HepG2 (cell line): ENCODE measurements around the gene PLLP. TPM values are rescaled to one million over a fixed set of nuclear protein-coding genes. Genes with fewer than 3 reads are reported as not detected.

Source experiments
- ATAC-seq: fragments of 200-7000 bp; cut with Tn5 transposase; 3 replicates; pipeline ENCODE4 v1.9.1; 2020; ENCODE audit warnings: mild to moderate bottlenecking, moderate library complexity
- BruUV-seq: library from RNA; stranded (reverse); fragments of 400-500 nt; replicated peaks from 2 replicates; lab custom pipeline; 2021; lab: Mats Ljungman, UMichigan
- CTCF ChIA-PET: fragments of 300-600 bp; formaldehyde crosslinking; extraction: SDS; loops from one replicate; lab custom pipeline; 2021; ENCODE audit warnings: low total read pairs, inconsistent platforms, low intra/inter-chr PET ratio; lab: Yijun Ruan, JAX
- POLR2A ChIA-PET: fragments of 350-600 bp; sonication (Branson Sonifier 250); formaldehyde crosslinking; loops from one replicate; lab custom pipeline; 2020; ENCODE audit warnings: antibody characterized with exemption, inconsistent platforms; lab: Yijun Ruan, JAX
- DNase-seq: peaks from one replicate; pipeline ENCODE4 v3.0.0-alpha.2; 2015; ENCODE audit warnings: low spot score
- FAIRE-seq: peaks from 3 replicates; lab custom pipeline; 2011; peaks lifted over from hg19 to GRCh38; lab: Jason Lieb, UNC
- H2AFZ ChIP-seq: one replicate; pipeline ENCODE4 v1.6.1; 2011; ENCODE audit warnings: low read length, inconsistent platforms
- H3K27ac ChIP-seq: fragments of 300-600 bp; 3 replicates; pipeline ENCODE4 v1.8.0; 2011; ENCODE audit warnings: mixed run types, mild to moderate bottlenecking, mixed read lengths, low read length, inconsistent platforms; ENCODE audit not compliant: insufficient read depth; ENCODE audit errors: extremely low read length
- H3K27me3 ChIP-seq, 2 experiments: fragments of 200-600 bp in 1 of 2; 2 replicates in 1 of 2; 3 replicates in 1 of 2; pipeline versions ENCODE4 v1.6.0 to v1.8.0; 2011; ENCODE audit warnings: low read length in 2 of 2, mild to moderate bottlenecking in 2 of 2, moderate library complexity in 2 of 2, inconsistent platforms in 1 of 2; ENCODE audit not compliant: insufficient read depth in 2 of 2, control insufficient read depth in 1 of 2
- H3K36me3 ChIP-seq, 2 experiments: fragments of 200-600 bp in 1 of 2; replicated peaks in 1 of 2; 2 replicates in 1 of 2; 3 replicates in 1 of 2; pipeline versions ENCODE4 v1.5.1 to v1.8.0; 2011; ENCODE audit warnings: low read length in 2 of 2, inconsistent platforms in 1 of 2; ENCODE audit not compliant: insufficient read depth in 2 of 2, control insufficient read depth in 1 of 2
- H3K4me1 ChIP-seq: 2 replicates; pipeline ENCODE4 v1.5.1; 2012; ENCODE audit warnings: low read length, inconsistent platforms; ENCODE audit not compliant: insufficient read depth
- H3K4me2 ChIP-seq: 2 replicates; pipeline ENCODE4 v1.6.0; 2011; ENCODE audit warnings: low read depth, low read length, inconsistent platforms
- H3K4me3 ChIP-seq, 3 experiments: fragments of 200-600 bp in 1 of 3; sonication (generic), shearing (Covaris generic) in 1 of 3; replicated peaks in 1 of 3; 2 replicates each; pipeline ENCODE4 v1.5.1; 2011 to 2016; ENCODE audit warnings: low read length in 3 of 3, inconsistent platforms in 2 of 3, low read depth in 2 of 3, mild to moderate bottlenecking in 2 of 3, control low read depth in 1 of 3, mixed read lengths in 1 of 3; ENCODE audit not compliant: insufficient read depth in 1 of 3
- H3K79me2 ChIP-seq: one replicate; pipeline ENCODE4 v1.6.1; 2011; ENCODE audit warnings: low read length, inconsistent platforms; ENCODE audit not compliant: insufficient read depth
- H3K9ac ChIP-seq: 2 replicates; pipeline ENCODE4 v1.6.0; 2011; ENCODE audit warnings: mild to moderate bottlenecking, low read depth, low read length, inconsistent platforms; ENCODE audit not compliant: insufficient read depth
- H3K9me3 ChIP-seq: 2 replicates; pipeline ENCODE4 v1.5.1; 2012; ENCODE audit warnings: mild to moderate bottlenecking, low read length
- H4K20me1 ChIP-seq: 2 replicates; pipeline ENCODE4 v1.6.0; 2011; ENCODE audit warnings: inconsistent platforms, mild to moderate bottlenecking, low read length, moderate library complexity; ENCODE audit not compliant: insufficient read depth
- PHF5A ChIP-seq: IDR thresholded peaks from one replicate; pipeline ENCODE4 v1.6.1; 2018; ENCODE audit warnings: low read depth, missing genetic modification reagents; ENCODE audit not compliant: unreplicated experiment
- TIGD3 ChIP-seq: sonication (generic); formaldehyde crosslinking; IDR thresholded peaks from 2 replicates; pipeline ENCODE4 v1.5.1; 2020; ENCODE audit warnings: mild to moderate bottlenecking, missing genetic modification reagents, borderline replicate concordance
- ZNF318 ChIP-seq: sonication (generic); formaldehyde crosslinking; IDR thresholded peaks from 2 replicates; pipeline ENCODE4 v1.4.0; 2020; ENCODE audit warnings: mild to moderate bottlenecking, missing genetic modification reagents
- ZNF407 ChIP-seq: sonication (generic); formaldehyde crosslinking; IDR thresholded peaks from one replicate; pipeline ENCODE4 v1.5.1; 2020; ENCODE audit warnings: mild to moderate bottlenecking, missing genetic modification reagents; ENCODE audit errors: not compliant biosample characterization
- WGBS: methylation state at CpG from one replicate; pipeline ENCODE4 v1.1.6; 2017; ENCODE audit warnings: low lambda C conversion rate; 5-methylcytosine and 5-hydroxymethylcytosine counted together
- in situ Hi-C: cut with HindIII; loops from 2 replicates; pipeline ENCODE4 v1.10.0; 2017; ENCODE audit warnings: low pct_unique_long_range_greater_than_20kb; ENCODE audit not compliant: extremely low pct_ligation_motif_present
- intact Hi-C: fragments of 100-400 bp; cut with micrococcal nuclease; formaldehyde crosslinking; loops from one replicate; pipeline ENCODE4 v1.10.0; 2022; ENCODE audit not compliant: unreplicated experiment
- polyA plus RNA-seq, 8 experiments: library from polyadenylated mRNA; depleted of rRNA in 3 of 8; stranded (reverse) in 7 of 8; unstranded in 1 of 8; fragments of >200 nt; fragmentation: Illumina TruSeq in 4 of 8; extraction: Trizol in 4 of 8; gene quantifications; 2 replicates each; pipeline versions ENCODE4 v1.2.1 to v1.2.3, GENCODE V29; 2011 to 2016; ENCODE audit warnings: low read depth in 4 of 8, missing spikeins in 1 of 8, mixed read lengths in 1 of 8; ENCODE audit not compliant: insufficient read depth in 1 of 8
- total RNA-seq, 5 experiments: library from RNA; depleted of rRNA; stranded (reverse); fragments of >200 nt; fragmentation: Illumina TruSeq; extraction: Trizol; gene quantifications; 2 replicates each; pipeline ENCODE4 v1.2.3, GENCODE V29; 2016; ENCODE audit warnings: low read depth in 1 of 5

The PLLP gene
- total and polyA plus RNA-seq, 2 of the 13 experiments (the other 11 are each of a cell fraction or from before 2014, with no cell fraction given) = 60.6 to 127 TPM

- intact Hi-C loops = loop anchor here (5.0 kb wide), 1 partner anchor 927 kb away; no protein-coding TSS in a partner anchor
- no peaks in the 10 kb centered on the region for H3K4me1 ChIP-seq
- peaks cover 41 to 92% of the 10 kb centered on the region in 2 experiments for H3K36me3 ChIP-seq
- in situ Hi-C loops = no loop called here
- no TSS peak for BruUV-seq
- no peak for DNase-seq
- ChIA-PET CTCF (no interaction called here), POLR2A (no interaction called here)
- H2AFZ ChIP-seq = no peak overlapping the region
- peaks cover 1% of the 10 kb centered on the region for H3K79me2 ChIP-seq
- H3K27ac ChIP-seq = no peak overlapping the region
- no peak for ATAC-seq
- H3K27me3 ChIP-seq = no peaks in the 10 kb centered on the region
- H4K20me1 ChIP-seq = no peaks in the 10 kb centered on the region
- FAIRE-seq = no peak
- H3K4me3 ChIP-seq = no peak overlapping the region
- no peak overlapping the region for H3K9ac ChIP-seq
- H3K4me2 ChIP-seq = no peak overlapping the region
- H3K9me3 ChIP-seq = no peaks in the 10 kb centered on the region
- WGBS = 95% methylated on average over 6 of the region's 6 CpGs
- no peak for TF ChIP-seq ZNF318 (CRISPR knock-in tag)
- TF ChIP-seq PHF5A (CRISPR knock-in tag) = no peak
- no peak for TF ChIP-seq TIGD3 (CRISPR knock-in tag)
- TF ChIP-seq ZNF407 (CRISPR knock-in tag) = no peak
Measured at GRCh38 chr16:57224651-57225335, 59.7 kb downstream of the PLLP start.
